Measurements from ENCODE around the gene BFAR.
"Not testable (repeated sequence)": the region's sequence is repeated elsewhere in the genome, so short reads cannot be mapped to it uniquely, and the experiment has no call there.

Gene BFAR

DNA sequence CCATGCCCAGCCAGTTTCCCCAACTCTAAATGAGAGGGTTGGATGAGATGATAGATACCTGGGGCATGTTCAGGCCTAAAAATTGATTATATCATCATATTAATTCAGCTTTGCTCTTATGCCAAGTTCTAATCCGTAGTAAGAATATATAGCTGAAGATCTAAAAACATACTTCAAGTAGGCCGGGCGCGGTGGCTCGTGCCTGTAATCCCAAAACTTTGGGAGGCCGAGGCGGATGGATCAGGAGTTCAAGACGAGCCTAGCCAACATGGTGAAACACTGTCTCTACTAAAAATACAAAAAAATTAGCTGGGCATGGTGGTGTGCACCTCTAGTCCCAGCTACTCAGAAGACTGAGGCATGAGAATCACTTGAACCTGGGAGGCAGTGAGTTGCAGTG is 49.4 kb downstream of the BFAR start:
- H3K9ac ChIP-seq (ENCODE audit: low read length), result no peak overlapping the region
- H2AFZ ChIP-seq (ENCODE audit: low read depth, low read length), result no peak overlapping the region
- no peaks in the 10 kb centered on the region for H3K36me3 ChIP-seq (replicated peaks; ENCODE audit: low read depth, low read length)
- no peaks in the 10 kb centered on the region for H3K27me3 ChIP-seq (ENCODE audit: low read depth, low read length)
- H3K27ac ChIP-seq (ENCODE audit: low read length), result no peak overlapping the region
- no peak overlapping the region for H3K4me2 ChIP-seq (ENCODE audit: low read length)
- H3K9me3 ChIP-seq (ENCODE audit: insufficient read depth, low read length), result no peaks in the 10 kb centered on the region
- H3K4me1 ChIP-seq (ENCODE audit: low read length), result no peaks in the 10 kb centered on the region
- H4K20me1 ChIP-seq (ENCODE audit: insufficient read depth, low read length), result no peaks in the 10 kb centered on the region
- TF ChIP-seq EZH2phosphoT487 (IDR thresholded peaks at IDR 0.05; ENCODE audit: low read depth), result no peak
- TF ChIP-seq, protein P1, sequence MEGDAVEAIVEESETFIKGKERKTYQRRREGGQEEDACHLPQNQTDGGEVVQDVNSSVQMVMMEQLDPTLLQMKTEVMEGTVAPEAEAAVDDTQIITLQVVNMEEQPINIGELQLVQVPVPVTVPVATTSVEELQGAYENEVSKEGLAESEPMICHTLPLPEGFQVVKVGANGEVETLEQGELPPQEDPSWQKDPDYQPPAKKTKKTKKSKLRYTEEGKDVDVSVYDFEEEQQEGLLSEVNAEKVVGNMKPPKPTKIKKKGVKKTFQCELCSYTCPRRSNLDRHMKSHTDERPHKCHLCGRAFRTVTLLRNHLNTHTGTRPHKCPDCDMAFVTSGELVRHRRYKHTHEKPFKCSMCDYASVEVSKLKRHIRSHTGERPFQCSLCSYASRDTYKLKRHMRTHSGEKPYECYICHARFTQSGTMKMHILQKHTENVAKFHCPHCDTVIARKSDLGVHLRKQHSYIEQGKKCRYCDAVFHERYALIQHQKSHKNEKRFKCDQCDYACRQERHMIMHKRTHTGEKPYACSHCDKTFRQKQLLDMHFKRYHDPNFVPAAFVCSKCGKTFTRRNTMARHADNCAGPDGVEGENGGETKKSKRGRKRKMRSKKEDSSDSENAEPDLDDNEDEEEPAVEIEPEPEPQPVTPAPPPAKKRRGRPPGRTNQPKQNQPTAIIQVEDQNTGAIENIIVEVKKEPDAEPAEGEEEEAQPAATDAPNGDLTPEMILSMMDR (IDR thresholded peaks at IDR 0.05; ENCODE audit: low read depth, low read length), result no peak
- no peak overlapping the region for H3K4me3 ChIP-seq (ENCODE audit: low read length)
- no peaks in the 10 kb centered on the region for H3K79me2 ChIP-seq (ENCODE audit: low read length)

DNA sequence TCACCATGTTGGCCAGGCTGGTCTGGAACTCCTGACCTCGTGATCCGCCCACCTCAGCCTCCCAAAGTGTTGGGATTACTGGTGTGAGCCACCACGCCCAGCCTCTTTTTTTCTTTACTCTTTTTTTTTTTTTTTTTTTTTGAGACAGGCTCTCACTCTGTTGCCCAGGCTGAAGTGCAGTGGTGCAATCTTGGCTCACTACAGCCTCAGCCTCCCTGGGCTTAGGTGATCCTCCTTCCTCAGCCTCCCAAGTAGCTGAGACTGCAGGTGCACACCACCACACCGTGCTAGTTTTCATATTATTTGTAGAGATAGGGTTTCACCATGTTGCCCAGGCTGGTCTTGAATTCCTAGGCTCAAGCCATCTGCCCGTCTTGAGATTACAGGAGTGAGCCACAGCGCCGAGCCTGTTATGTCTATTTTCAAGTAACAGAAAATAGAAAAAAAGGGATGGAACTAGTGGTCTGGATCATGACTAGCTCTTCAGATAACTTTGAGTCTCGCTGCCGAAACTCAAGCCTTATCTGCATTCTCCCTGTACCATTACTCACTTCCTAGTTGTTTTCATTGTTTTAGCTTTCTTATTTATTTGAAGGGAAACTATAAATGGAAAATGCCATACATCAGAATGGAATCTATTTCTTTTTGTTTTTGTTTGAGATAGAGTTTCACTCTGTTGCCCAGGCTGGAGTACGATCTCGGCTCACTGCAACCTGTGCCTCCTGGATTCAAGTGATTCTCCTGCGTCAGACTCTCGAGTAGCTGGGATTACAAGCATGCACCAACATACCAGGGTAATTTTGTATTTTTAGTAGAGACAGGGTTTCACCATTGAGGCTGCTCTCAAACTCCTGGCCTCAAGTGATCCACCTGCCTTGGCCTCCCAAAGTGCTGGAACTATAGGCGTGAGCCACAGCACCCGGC is 53.4 kb downstream of the BFAR start:
- not testable (repeated sequence) for H3K79me2 ChIP-seq (ENCODE audit: low read length); H3K9me3 ChIP-seq (ENCODE audit: insufficient read depth, low read length); H4K20me1 ChIP-seq (ENCODE audit: insufficient read depth, low read length); H3K36me3 ChIP-seq (replicated peaks; ENCODE audit: low read depth, low read length); H2AFZ ChIP-seq (ENCODE audit: low read depth, low read length); H3K4me1 ChIP-seq (ENCODE audit: low read length); H3K4me2 ChIP-seq (ENCODE audit: low read length); H3K9ac ChIP-seq (ENCODE audit: low read length); H3K27ac ChIP-seq (ENCODE audit: low read length); H3K27me3 ChIP-seq (ENCODE audit: low read depth, low read length); H3K4me3 ChIP-seq (ENCODE audit: low read length)

- not testable (repeated sequence) for H4K20me1 ChIP-seq (ENCODE audit: insufficient read depth, low read length); H3K9me3 ChIP-seq (ENCODE audit: insufficient read depth, low read length); H3K4me2 ChIP-seq (ENCODE audit: low read length); H3K9ac ChIP-seq (ENCODE audit: low read length); H2AFZ ChIP-seq (ENCODE audit: low read depth, low read length); H3K4me1 ChIP-seq (ENCODE audit: low read length); H3K4me3 ChIP-seq (ENCODE audit: low read length); H3K79me2 ChIP-seq (ENCODE audit: low read length); H3K36me3 ChIP-seq (replicated peaks; ENCODE audit: low read depth, low read length); H3K27ac ChIP-seq (ENCODE audit: low read length); H3K27me3 ChIP-seq (ENCODE audit: low read depth, low read length)
Measured at GRCh38 chr16:14694129-14694528, 61.4 kb downstream of the BFAR start, which contains the start of gene PLA2G10. Gene PLA2G10, minus strand, starts transcription at chr16:14694308. Its CDS starts 79 bp downstream, at chr16:14694229.

- not testable (repeated sequence) for H3K4me3 ChIP-seq (ENCODE audit: low read length); H3K27me3 ChIP-seq (ENCODE audit: low read depth, low read length); H3K27ac ChIP-seq (ENCODE audit: low read length); H3K9ac ChIP-seq (ENCODE audit: low read length); H3K4me2 ChIP-seq (ENCODE audit: low read length); H3K79me2 ChIP-seq (ENCODE audit: low read length); H3K36me3 ChIP-seq (replicated peaks; ENCODE audit: low read depth, low read length); H3K9me3 ChIP-seq (ENCODE audit: insufficient read depth, low read length); H2AFZ ChIP-seq (ENCODE audit: low read depth, low read length); H4K20me1 ChIP-seq (ENCODE audit: insufficient read depth, low read length); H3K4me1 ChIP-seq (ENCODE audit: low read length)
Measured at GRCh38 chr16:14701859-14702258, 69.1 kb downstream of the BFAR start.

DNA sequence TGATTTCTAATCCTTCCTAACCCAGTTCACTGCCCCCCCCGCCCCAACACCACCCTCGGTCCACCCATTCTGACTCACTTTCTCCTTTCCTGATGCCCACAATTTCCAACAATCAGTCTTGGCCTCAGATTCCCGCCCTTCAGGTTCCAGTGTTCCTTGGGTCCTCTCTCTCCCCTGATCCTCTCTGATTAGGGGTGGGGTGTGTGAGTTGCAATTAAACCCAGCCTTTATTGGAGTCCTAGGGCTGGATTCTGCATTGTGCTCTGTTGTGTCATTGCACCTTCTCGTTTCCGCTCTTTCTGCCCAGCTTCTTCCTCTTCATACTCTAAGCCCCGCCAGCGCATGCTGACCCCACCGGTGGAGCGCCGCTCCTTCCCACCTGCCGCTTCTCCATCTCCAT is 69.9 kb downstream of the BFAR start:
- H3K9ac ChIP-seq (ENCODE audit: low read length); H2AFZ ChIP-seq (ENCODE audit: low read depth, low read length); H4K20me1 ChIP-seq (ENCODE audit: insufficient read depth, low read length); H3K36me3 ChIP-seq (replicated peaks; ENCODE audit: low read depth, low read length); H3K4me1 ChIP-seq (ENCODE audit: low read length); H3K4me3 ChIP-seq (ENCODE audit: low read length); H3K4me2 ChIP-seq (ENCODE audit: low read length); H3K9me3 ChIP-seq (ENCODE audit: insufficient read depth, low read length); H3K27ac ChIP-seq (ENCODE audit: low read length); H3K79me2 ChIP-seq (ENCODE audit: low read length); H3K27me3 ChIP-seq (ENCODE audit: low read depth, low read length): not testable (repeated sequence)

DNA sequence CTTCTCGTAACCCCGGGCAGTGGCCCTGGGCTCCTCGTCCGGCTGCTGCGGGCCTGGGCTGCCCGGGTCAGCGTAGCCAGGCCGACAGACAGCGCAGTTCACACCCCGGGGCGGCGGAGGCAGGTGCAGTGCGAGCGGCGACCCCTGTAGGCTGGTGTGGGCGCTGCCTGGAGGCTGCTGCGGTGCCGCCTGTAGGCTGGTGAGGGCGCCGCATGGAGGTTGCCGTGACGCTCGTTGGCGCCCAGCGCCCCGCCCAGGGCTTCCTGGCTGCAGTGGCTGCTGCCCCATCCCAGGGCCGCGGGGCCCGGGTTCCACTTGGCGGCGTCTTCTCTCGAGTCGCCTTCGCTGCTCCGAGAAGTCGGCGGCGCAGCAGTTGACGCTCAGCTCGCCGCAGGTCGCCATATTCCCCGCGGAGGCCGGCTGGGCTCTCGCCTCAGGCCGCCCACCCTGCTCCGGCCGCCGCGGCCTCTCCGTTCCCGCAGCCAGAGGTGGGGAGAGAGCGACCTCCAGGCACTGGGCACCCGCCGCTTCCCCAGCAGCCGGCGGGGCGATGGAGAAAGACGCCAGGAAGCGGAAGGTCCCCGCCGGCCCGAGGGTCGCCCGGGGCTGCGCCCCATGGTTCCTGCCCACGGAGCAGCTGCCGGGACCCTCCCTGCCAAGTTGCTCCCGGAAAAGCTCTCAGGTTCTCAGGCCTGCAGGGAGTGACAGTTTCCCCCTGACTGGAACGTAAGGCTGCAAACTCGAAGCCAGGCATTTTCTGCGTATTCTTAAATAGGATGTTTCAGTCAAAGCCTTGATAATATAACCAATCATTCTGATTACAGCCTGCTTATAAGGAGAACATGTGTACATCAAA is 70.6 kb downstream of the BFAR start, which contains the start of gene NPIPA3:
Gene NPIPA3 (plus strand): TSS at position 256 of the 856 bp plus-strand sequence. CDS start 5,533 bp downstream, outside the sequence.
- H3K27me3 ChIP-seq (ENCODE audit: low read depth, low read length); H4K20me1 ChIP-seq (ENCODE audit: insufficient read depth, low read length); H3K4me3 ChIP-seq (ENCODE audit: low read length); H3K4me2 ChIP-seq (ENCODE audit: low read length); H3K36me3 ChIP-seq (replicated peaks; ENCODE audit: low read depth, low read length); H2AFZ ChIP-seq (ENCODE audit: low read depth, low read length); H3K79me2 ChIP-seq (ENCODE audit: low read length); H3K9me3 ChIP-seq (ENCODE audit: insufficient read depth, low read length); H3K9ac ChIP-seq (ENCODE audit: low read length); H3K27ac ChIP-seq (ENCODE audit: low read length); H3K4me1 ChIP-seq (ENCODE audit: low read length): not testable (repeated sequence)
